Midbrain (tissue), 1 donor: ENCODE measurements around the gene PLIN4.
"Not testable (repeated sequence)": the region's sequence is repeated elsewhere in the genome, so short reads cannot be mapped to it uniquely, and the experiment has no call there.

ENCODE experiments used
- DNase-seq: peaks from one replicate; lab custom pipeline; 2025; lab: John Stamatoyannopoulos, UW

Gene PLIN4

GRCh38 chr19:4518345-4519171 lies at the start of gene PLIN4:
PLIN4 (minus strand) TSS chr19:4518486; CDS start chr19:4518272, 214 bp downstream.
- peak; percentile 73 for DNase-seq

- DNase-seq: no peak
Observed at GRCh38 chr19:4567584-4568071, 49.3 kb upstream of the PLIN4 start.

- no peak for DNase-seq
Observed at GRCh38 chr19:4566402-4567051, 48.2 kb upstream of the PLIN4 start.

- DNase-seq: not testable (repeated sequence)
Observed at GRCh38 chr19:4563562-4563961, 45.3 kb upstream of the PLIN4 start.

GRCh38 chr19:4562085-4562484 lies 43.8 kb upstream of the PLIN4 start:
- DNase-seq: not testable (repeated sequence)

- no peak for DNase-seq
Observed at GRCh38 chr19:4559569-4559968, 41.3 kb upstream of the PLIN4 start, which contains the start of gene SEMA6B. SEMA6B (minus strand) TSS chr19:4559684; CDS start chr19:4558457, 1,227 bp downstream.

- no peak for DNase-seq
Observed at GRCh38 chr19:4557971-4558941, 40.0 kb upstream of the PLIN4 start.

GRCh38 chr19:4557144-4557970 lies 39.1 kb upstream of the PLIN4 start:
- no peak for DNase-seq

GRCh38 chr19:4556597-4557127 lies 38.4 kb upstream of the PLIN4 start:
- DNase-seq: no peak

- DNase-seq: no peak
Observed at GRCh38 chr19:4555657-4556561, 37.6 kb upstream of the PLIN4 start.

GRCh38 chr19:4554717-4555116 lies 36.4 kb upstream of the PLIN4 start:
- DNase-seq: no peak

GRCh38 chr19:4553775-4554174 lies 35.5 kb upstream of the PLIN4 start:
- DNase-seq: no peak

GRCh38 chr19:4553092-4553695 lies 34.9 kb upstream of the PLIN4 start:
- DNase-seq: no peak

- no peak for DNase-seq
Observed at GRCh38 chr19:4552525-4552819, 34.2 kb upstream of the PLIN4 start.

- DNase-seq: no peak
Observed at GRCh38 chr19:4550479-4551050, 32.3 kb upstream of the PLIN4 start.

GRCh38 chr19:4550018-4550417 lies 31.7 kb upstream of the PLIN4 start:
- DNase-seq: no peak

GRCh38 chr19:4548238-4548584 lies 29.9 kb upstream of the PLIN4 start:
- DNase-seq: no peak

- DNase-seq: no peak
Observed at GRCh38 chr19:4547303-4548237, 29.3 kb upstream of the PLIN4 start.
